ENCODE data around the gene GPN2.

DNA sequence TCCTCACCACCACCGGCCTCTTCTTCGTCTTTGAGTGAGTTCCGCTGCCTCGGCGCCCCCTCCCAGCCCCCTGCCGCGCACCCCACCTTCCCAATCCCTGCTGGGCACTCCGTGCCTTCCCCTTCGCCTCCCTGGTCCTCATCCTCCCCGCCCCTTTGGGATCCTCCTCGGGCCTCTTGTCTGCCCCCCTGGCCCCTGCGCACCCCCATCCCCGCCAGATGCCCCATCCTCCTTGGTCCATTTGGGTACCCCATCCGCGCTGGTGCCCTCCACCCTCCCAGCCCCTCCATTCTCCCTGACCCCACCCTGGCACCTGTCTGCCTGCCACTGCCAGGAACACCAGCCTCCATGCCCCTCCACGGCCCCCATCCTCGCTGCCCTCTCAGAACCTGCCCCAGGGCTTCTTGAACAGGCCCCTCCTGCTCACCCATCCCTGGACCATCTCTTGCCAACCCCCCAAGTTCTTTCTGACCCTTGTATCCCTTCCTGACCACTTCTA is 62.9 kb downstream of the GPN2 start:
- no peak for TF ChIP-seq FOXA2 (IDR thresholded peaks at IDR 0.05)
- TF ChIP-seq, protein P1, sequence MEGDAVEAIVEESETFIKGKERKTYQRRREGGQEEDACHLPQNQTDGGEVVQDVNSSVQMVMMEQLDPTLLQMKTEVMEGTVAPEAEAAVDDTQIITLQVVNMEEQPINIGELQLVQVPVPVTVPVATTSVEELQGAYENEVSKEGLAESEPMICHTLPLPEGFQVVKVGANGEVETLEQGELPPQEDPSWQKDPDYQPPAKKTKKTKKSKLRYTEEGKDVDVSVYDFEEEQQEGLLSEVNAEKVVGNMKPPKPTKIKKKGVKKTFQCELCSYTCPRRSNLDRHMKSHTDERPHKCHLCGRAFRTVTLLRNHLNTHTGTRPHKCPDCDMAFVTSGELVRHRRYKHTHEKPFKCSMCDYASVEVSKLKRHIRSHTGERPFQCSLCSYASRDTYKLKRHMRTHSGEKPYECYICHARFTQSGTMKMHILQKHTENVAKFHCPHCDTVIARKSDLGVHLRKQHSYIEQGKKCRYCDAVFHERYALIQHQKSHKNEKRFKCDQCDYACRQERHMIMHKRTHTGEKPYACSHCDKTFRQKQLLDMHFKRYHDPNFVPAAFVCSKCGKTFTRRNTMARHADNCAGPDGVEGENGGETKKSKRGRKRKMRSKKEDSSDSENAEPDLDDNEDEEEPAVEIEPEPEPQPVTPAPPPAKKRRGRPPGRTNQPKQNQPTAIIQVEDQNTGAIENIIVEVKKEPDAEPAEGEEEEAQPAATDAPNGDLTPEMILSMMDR (IDR thresholded peaks at IDR 0.05; ENCODE audit: low read depth, low read length, missing input control), result no peak
- TF ChIP-seq NR2F2 (IDR thresholded peaks at IDR 0.05), result no peak
- TF ChIP-seq, protein P2, sequence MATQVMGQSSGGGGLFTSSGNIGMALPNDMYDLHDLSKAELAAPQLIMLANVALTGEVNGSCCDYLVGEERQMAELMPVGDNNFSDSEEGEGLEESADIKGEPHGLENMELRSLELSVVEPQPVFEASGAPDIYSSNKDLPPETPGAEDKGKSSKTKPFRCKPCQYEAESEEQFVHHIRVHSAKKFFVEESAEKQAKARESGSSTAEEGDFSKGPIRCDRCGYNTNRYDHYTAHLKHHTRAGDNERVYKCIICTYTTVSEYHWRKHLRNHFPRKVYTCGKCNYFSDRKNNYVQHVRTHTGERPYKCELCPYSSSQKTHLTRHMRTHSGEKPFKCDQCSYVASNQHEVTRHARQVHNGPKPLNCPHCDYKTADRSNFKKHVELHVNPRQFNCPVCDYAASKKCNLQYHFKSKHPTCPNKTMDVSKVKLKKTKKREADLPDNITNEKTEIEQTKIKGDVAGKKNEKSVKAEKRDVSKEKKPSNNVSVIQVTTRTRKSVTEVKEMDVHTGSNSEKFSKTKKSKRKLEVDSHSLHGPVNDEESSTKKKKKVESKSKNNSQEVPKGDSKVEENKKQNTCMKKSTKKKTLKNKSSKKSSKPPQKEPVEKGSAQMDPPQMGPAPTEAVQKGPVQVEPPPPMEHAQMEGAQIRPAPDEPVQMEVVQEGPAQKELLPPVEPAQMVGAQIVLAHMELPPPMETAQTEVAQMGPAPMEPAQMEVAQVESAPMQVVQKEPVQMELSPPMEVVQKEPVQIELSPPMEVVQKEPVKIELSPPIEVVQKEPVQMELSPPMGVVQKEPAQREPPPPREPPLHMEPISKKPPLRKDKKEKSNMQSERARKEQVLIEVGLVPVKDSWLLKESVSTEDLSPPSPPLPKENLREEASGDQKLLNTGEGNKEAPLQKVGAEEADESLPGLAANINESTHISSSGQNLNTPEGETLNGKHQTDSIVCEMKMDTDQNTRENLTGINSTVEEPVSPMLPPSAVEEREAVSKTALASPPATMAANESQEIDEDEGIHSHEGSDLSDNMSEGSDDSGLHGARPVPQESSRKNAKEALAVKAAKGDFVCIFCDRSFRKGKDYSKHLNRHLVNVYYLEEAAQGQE (IDR thresholded peaks at IDR 0.05), result no peak
- TF ChIP-seq FOXA1 (IDR thresholded peaks at IDR 0.05), result no peak
- TF ChIP-seq YY1 (IDR thresholded peaks at IDR 0.05), result no peak
- TF ChIP-seq, protein P3, sequence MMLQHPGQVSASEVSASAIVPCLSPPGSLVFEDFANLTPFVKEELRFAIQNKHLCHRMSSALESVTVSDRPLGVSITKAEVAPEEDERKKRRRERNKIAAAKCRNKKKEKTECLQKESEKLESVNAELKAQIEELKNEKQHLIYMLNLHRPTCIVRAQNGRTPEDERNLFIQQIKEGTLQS (IDR thresholded peaks at IDR 0.05), result no peak
- TF ChIP-seq HNF4A (conservative IDR thresholded peaks at IDR 0.05), result no peak
